Heart right ventricle (tissue), 16 donors: Measurements from ENCODE around the gene SIVA1. TPM values are rescaled to one million over a fixed set of nuclear protein-coding genes. Genes with fewer than 3 reads are reported as not detected.

ENCODE experiments used
- ATAC-seq, 8 donors: fragments of 200-7000 bp; cut with Tn5 transposase; one replicate each; pipeline ENCODE4 v1.9.1; 2020; ENCODE audit warnings: mild to moderate bottlenecking in 8 of 8, moderate library complexity in 8 of 8, moderate number of reproducible peaks in 1 of 8
- DNase-seq, 2 donors: peaks; one replicate each; pipeline ENCODE4 v3.0.0-alpha.2; 2020
- H3K27ac ChIP-seq, 10 donors: fragments of 200-600 bp; sonication (generic) in 2 of 10; one replicate each; pipeline versions ENCODE4 v1.5.0 to v1.8.0; 2020 to 2022; ENCODE audit warnings: mild to moderate bottlenecking in 3 of 10
- H3K27me3 ChIP-seq, 7 donors: fragments of 200-600 bp; one replicate each; pipeline ENCODE4 v1.8.0; 2021 to 2022; ENCODE audit warnings: mild to moderate bottlenecking in 2 of 7
- H3K36me3 ChIP-seq, 9 donors: fragments of 200-600 bp; sonication (generic) in 1 of 9; one replicate each; pipeline versions ENCODE4 v1.5.0 to v1.8.0; 2020 to 2022; ENCODE audit warnings: mild to moderate bottlenecking in 2 of 9
- H3K4me1 ChIP-seq, 9 donors: fragments of 200-600 bp; sonication (generic) in 1 of 9; one replicate each; pipeline versions ENCODE4 v1.5.0 to v1.8.0; 2020 to 2022; ENCODE audit warnings: mild to moderate bottlenecking in 4 of 9
- H3K4me3 ChIP-seq, 10 donors: fragments of 200-600 bp; sonication (generic) in 2 of 10; one replicate each; pipeline versions ENCODE4 v1.5.0 to v1.8.0; 2020 to 2022; ENCODE audit warnings: mild to moderate bottlenecking in 7 of 10, moderate library complexity in 2 of 10
- H3K9me3 ChIP-seq, 11 donors: fragments of 200-600 bp in 10 of 11; sonication (generic) in 2 of 11; one replicate each; pipeline versions ENCODE4 v1.5.0 to v1.8.0; 2013 to 2022; ENCODE audit warnings: mild to moderate bottlenecking in 2 of 11, control low read depth in 1 of 11, moderate library complexity in 1 of 11
- CTCF ChIP-seq, 9 donors: fragments of 200-600 bp; sonication (generic) in 2 of 9; IDR thresholded peaks; one replicate each; pipeline versions ENCODE4 v1.5.0 to v1.8.0; 2021 to 2022; ENCODE audit warnings: antibody characterized with exemption in 9 of 9, mild to moderate bottlenecking in 5 of 9, moderate library complexity in 1 of 9
- WGBS, 2 donors: extraction: QIAGEN DNeasy Blood & Tissue Kit; methylation state at CpG; one replicate each; pipeline ENCODE4 v1.1.7; 2013; ENCODE audit warnings: inconsistent platforms in 1 of 2; 5-methylcytosine and 5-hydroxymethylcytosine counted together
- intact Hi-C, 10 donors: fragments of 100-400 bp; cut with DNase I; formaldehyde crosslinking; loops; one replicate each; pipeline versions ENCODE4 v1.11.1 to v1.14.2; 2022
- polyA plus RNA-seq, 2 donors: library from polyadenylated mRNA; stranded (reverse); fragments of 200-250 nt; gene quantifications; one replicate each; pipeline ENCODE4 v1.2.3, GENCODE V29; 2013
- total RNA-seq, 10 donors: library from RNA; stranded (reverse); fragmentation: NEBNext Ultra II Directional in 3 of 10; extraction: Animal tissue kit (Norgen Biotek cat#: 25700) in 3 of 10; gene quantifications; one replicate each; pipeline versions ENCODE4 v1.2.1 to v1.2.4, GENCODE V29; 2021 to 2023
- donor health status: Arrhythmogenic right ventricular cardiomyopathy.
- donor health status: ischemic (EF 13 %, LVEDD 7.1; RV severe dilation, severe dysfunction).
- donor health status: healthy with polysubstance abuse.
- donor health status: DM: no; HTN: yes; CAD: no.
- donor health status: DM: no; HTN: no; CAD: no.
- donor health status: ischemic (EF 25% LVEDD 6.9; RV normal size, moderate dysfunction).
- donor health status: ischemic (EF 25% LVEDD 5.7; RV mildly dilated, moderate dysfunction).
- donor health status: healthy.
- donor health status: DM: yes; HTN: yes; CAD: no.
- donor health status: Ischemic cardiomyopathy.
- donor health status: ischemic (EF 35%, LVEDD 5.7; RV mildly dilated, moderate dysfunction).
- donor health status: nonischemic (EF 11% LVEDD 7.7; RV severe dilation, severe dysfunction).
- donor health status: DM: yes; HTN: yes; CAD: no.
- donor health status: PGD.
- donor health status: ischemic (EF 29% LVEDD 5.4; RV normal size, mild dysfunction).
- donor health status: nonischemic (EF 23%, LVEDD 6.1; RV moderate dilation, normal function).

The SIVA1 gene
- total and polyA plus RNA-seq, 12 donors = 43.3 to 203 (median 53.0) TPM

DNA sequence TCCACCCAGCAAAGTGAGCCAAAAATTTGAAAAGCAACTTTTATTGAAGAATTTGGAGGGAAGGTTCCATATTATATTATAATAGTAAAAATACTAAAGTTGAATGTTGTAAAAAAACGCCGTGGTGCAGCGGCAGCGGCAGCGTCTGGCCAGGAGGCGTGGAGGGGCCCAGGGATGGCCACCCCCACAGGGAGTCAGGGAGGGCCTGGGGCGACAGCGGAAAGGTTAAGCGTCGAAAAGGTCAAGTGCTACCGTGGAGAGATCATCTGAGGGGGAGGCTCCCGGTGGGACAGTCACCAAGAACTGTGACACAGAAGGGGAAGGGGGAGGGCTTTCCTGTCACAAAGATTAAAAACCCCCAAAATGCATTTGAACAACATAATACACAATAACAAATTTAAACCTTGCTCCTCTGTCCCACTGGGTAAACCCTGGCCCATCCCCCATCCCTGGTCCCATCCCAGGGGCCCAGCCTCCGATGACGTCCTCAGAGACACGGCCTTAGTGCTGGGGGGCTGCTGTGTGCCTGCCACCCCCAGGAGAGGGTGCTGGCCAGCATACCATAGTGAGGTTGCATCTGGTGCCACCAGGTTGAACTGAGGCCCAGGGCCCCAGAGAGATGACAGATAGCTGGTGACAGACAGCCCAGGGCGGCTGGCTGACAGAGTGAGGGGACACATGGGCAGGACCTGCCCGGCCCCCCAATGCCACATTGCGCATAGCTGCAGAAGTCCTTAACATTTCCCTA lies 16.6 kb downstream of the SIVA1 start:
- DNase-seq (no peak), ATAC-seq (no peak)
- no peak overlapping the region for H3K4me3 ChIP-seq
- intact Hi-C loops = loop anchor here in 6 of 10 donors (2.0 to 10.0 kb wide), 4 partner anchors 25 to 275 kb away; partner anchors contain the start of gene AKT1 (in 1 of the 6)
- H3K9me3 ChIP-seq = peaks cover 0 to 17% (median 0%) of the 10 kb centered on the region in 11 donors
- H3K27me3 ChIP-seq = no peaks in the 10 kb centered on the region
- H3K27ac ChIP-seq = peak overlapping the region in 1 of 10 donors; percentile 60
- TF ChIP-seq CTCF (IDR thresholded peaks at IDR 0.05) = no peak
- H3K4me1 ChIP-seq = peaks cover 0 to 14% (median 10%) of the 10 kb centered on the region in 9 donors
- 76 to 77% methylated on average over 18 of the region's 18 CpGs for WGBS, 2 donors
- peaks cover 0 to 52% (median 38%) of the 10 kb centered on the region in 9 donors for H3K36me3 ChIP-seq

DNA sequence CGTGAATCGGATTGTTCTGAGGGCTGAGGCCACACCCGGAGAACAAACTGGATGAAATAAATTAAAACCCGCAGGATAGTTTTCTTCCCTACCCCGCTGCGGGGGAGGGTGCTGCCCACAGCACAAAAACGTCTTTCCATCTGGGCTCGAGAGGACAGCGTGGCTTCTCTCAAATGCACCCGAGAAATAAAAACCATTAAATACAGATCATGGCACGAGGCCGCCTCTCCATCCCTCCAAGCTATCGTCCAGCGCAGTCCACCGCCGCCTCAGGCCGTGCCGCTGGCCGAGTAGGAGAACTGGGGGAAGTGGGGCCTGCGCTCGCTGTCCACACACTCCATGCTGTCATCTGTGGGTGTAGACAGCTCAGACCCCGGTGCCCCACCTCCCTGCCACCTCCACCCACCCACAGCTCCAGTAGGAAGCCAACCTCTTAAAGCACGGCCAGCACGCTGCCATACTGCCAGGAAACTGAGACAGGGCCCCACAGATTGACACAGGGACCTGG lies 17.2 kb downstream of the SIVA1 start:
- no peak for ATAC-seq
- DNase-seq = peak in 1 of 2 donors; percentile 15
- H3K4me3 ChIP-seq = no peak overlapping the region

DNA sequence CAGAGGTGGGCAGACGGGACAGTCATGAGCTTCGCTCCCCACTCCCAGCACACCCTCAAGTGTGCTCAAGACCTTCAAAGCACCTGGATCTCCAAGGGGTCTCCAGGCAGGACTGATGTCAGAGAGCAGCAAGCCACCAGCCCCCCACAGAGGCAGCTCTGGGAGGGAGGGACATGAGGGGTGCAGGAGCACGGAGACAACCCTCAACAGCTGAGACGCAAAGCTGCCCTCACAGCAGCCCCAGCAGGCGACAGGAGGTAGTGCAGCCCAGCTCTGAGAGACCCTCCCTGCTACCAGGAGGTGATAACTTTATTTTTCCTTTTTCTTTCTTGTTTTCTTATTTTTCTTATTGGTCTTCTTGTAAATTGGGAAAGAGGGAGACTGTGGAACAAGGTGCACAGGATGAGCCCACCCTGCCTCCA lies 17.9 kb downstream of the SIVA1 start:
- DNase-seq = peak in 1 of 2 donors; percentile 16
- intact Hi-C loops = loop anchor here in 2 of 10 donors (1.0 to 2.0 kb wide), 2 partner anchors 54 to 56 kb away; no protein-coding TSS in a partner anchor
- H3K36me3 ChIP-seq = peaks cover 0 to 63% (median 48%) of the 10 kb centered on the region in 9 donors

More for the DNA sequence above, 17.2 kb downstream of the SIVA1 start:
- peaks cover 0 to 17% (median 0%) of the 10 kb centered on the region in 11 donors for H3K9me3 ChIP-seq
- intact Hi-C loops = loop anchor here in 1 of 10 donors (2.0 kb wide), 1 partner anchor 55 kb away; no protein-coding TSS in a partner anchor
- H3K27me3 ChIP-seq = no peaks in the 10 kb centered on the region
- 81 to 87% methylated on average over 24 of the region's 24 CpGs for WGBS, 2 donors
- peaks cover 0 to 58% (median 44%) of the 10 kb centered on the region in 9 donors for H3K36me3 ChIP-seq
- no peak overlapping the region for H3K27ac ChIP-seq
- TF ChIP-seq CTCF (IDR thresholded peaks at IDR 0.05) = no peak
- H3K4me1 ChIP-seq = peaks cover 0 to 14% (median 10%) of the 10 kb centered on the region in 9 donors

More for the DNA sequence above, 17.9 kb downstream of the SIVA1 start:
- H3K4me3 ChIP-seq = no peak overlapping the region
- WGBS, 2 donors = 90 to 92% methylated on average over 5 of the region's 5 CpGs
- no peak overlapping the region for H3K27ac ChIP-seq
- peaks cover 0 to 15% (median 0%) of the 10 kb centered on the region in 11 donors for H3K9me3 ChIP-seq
- peak in 7 of 9 donors; percentile 9 to 54 (median 34) for TF ChIP-seq CTCF (IDR thresholded peaks at IDR 0.05)
- H3K27me3 ChIP-seq = no peaks in the 10 kb centered on the region
- peaks cover 0 to 14% (median 10%) of the 10 kb centered on the region in 9 donors for H3K4me1 ChIP-seq
- ATAC-seq = no peak
